Umbilical cord (tissue), 2 donors: ENCODE results near the gene INSYN1. TPM values are rescaled to one million over a fixed set of nuclear protein-coding genes. Genes with fewer than 3 reads are reported as not detected.

Experiments used
- DNase-seq: peaks from one replicate; pipeline ENCODE4 v3.0.0-alpha.2; 2015; ENCODE audit warnings: low spot score
- total RNA-seq: library from RNA; depleted of rRNA; stranded (reverse); fragments of >200 nt; gene quantifications from one replicate; pipeline ENCODE4 v1.2.3, GENCODE V29; 2014; ENCODE audit warnings: low replicate concordance; ENCODE audit not compliant: insufficient read depth

Gene INSYN1
- total RNA-seq, 1 donor from 2014 or later = 9.6 TPM

- DNase-seq = peak; percentile 64
These were observed 24.6 kb upstream of the INSYN1 start for GRCh38 chr15:73777741-73778140.

GRCh38 chr15:73773428-73773827 lies 20.3 kb upstream of the INSYN1 start:
- no peak for DNase-seq

GRCh38 chr15:73771385-73772045 lies 18.4 kb upstream of the INSYN1 start:
- no peak for DNase-seq

GRCh38 chr15:73770050-73770449 lies 16.9 kb upstream of the INSYN1 start:
- no peak for DNase-seq

- DNase-seq = no peak
These were observed 14.8 kb upstream of the INSYN1 start for GRCh38 chr15:73767806-73768501.

GRCh38 chr15:73766598-73766997 lies 13.4 kb upstream of the INSYN1 start:
- DNase-seq = no peak

- DNase-seq = no peak
These were observed 12.6 kb upstream of the INSYN1 start for GRCh38 chr15:73765778-73766177.

GRCh38 chr15:73763931-73764330 lies 10.8 kb upstream of the INSYN1 start:
- peak; percentile 33 for DNase-seq

- peak; percentile 77 for DNase-seq
These were observed 7.5 kb upstream of the INSYN1 start for GRCh38 chr15:73760330-73761329.

GRCh38 chr15:73758461-73758860 lies 5.3 kb upstream of the INSYN1 start:
- no peak for DNase-seq

GRCh38 chr15:73757571-73757970 lies 4.4 kb upstream of the INSYN1 start:
- no peak for DNase-seq

GRCh38 chr15:73756947-73757513 lies 3.9 kb upstream of the INSYN1 start:
- no peak for DNase-seq

GRCh38 chr15:73756390-73756789 lies 3.2 kb upstream of the INSYN1 start:
- DNase-seq = no peak

- DNase-seq = no peak
These were observed 2.8 kb upstream of the INSYN1 start for GRCh38 chr15:73755946-73756345.

GRCh38 chr15:73755481-73755880 lies 2.3 kb upstream of the INSYN1 start:
- no peak for DNase-seq

- no peak for DNase-seq
These were observed 1.3 kb upstream of the INSYN1 start for GRCh38 chr15:73754461-73754860.

GRCh38 chr15:73752806-73753193 lies 351 bp downstream of the INSYN1 start:
- no peak for DNase-seq

GRCh38 chr15:73751899-73752805 lies 999 bp downstream of the INSYN1 start:
- DNase-seq = peak; percentile 16

- no peak for DNase-seq
These were observed 1.6 kb downstream of the INSYN1 start for GRCh38 chr15:73751511-73751898.

- no peak for DNase-seq
These were observed 2.2 kb downstream of the INSYN1 start for GRCh38 chr15:73750951-73751350.

GRCh38 chr15:73750438-73750837 lies 2.7 kb downstream of the INSYN1 start:
- DNase-seq = no peak
